ENCODE data around the gene CEMIP. TPM values are rescaled to one million over a fixed set of nuclear protein-coding genes. Genes with fewer than 3 reads are reported as not detected.
A peak's percentile ranks its signal among the peaks of the same experiment; 100 is the strongest.
"Not testable (repeated sequence)": the region's sequence is repeated elsewhere in the genome, so short reads cannot be mapped to it uniquely, and the experiment has no call there.

CEMIP gene
- total RNA-seq, 1 donor = 687 TPM

GRCh38 chr15:80761754-80762153, 17.4 kb upstream of the CEMIP start:
- no peak for DNase-seq (ENCODE audit: insufficient read length, low spot score, missing footprints)
- Histone ChIP-seq H3K36me3 (ENCODE audit: insufficient read depth, low read length) (no peaks in the 10 kb centered on the region), H3K9me3 (ENCODE audit: low read depth, low read length) (no peaks in the 10 kb centered on the region), H3K4me3 (ENCODE audit: insufficient read depth, low read length) (no peak overlapping the region), H4K20me1 (ENCODE audit: insufficient read depth, low read length) (no peaks in the 10 kb centered on the region), H3K4me2 (ENCODE audit: insufficient read depth, low read length) (no peak overlapping the region), H2AFZ (ENCODE audit: low read length) (no peak overlapping the region), H3K4me1 (ENCODE audit: insufficient read depth, low read length) (no peaks in the 10 kb centered on the region), H3K27me3 (ENCODE audit: insufficient read depth, low read length) (no peaks in the 10 kb centered on the region), H3K27ac (ENCODE audit: low read depth, low read length) (no peak overlapping the region), H3K79me2 (ENCODE audit: insufficient read depth, low read length) (no peaks in the 10 kb centered on the region)
- TF ChIP-seq CTCF (IDR thresholded peaks at IDR 0.05; ENCODE audit: extremely low read depth, low read depth, low read length) = no peak

- H4K20me1 ChIP-seq (ENCODE audit: insufficient read depth, low read length); H3K27me3 ChIP-seq (ENCODE audit: insufficient read depth, low read length); H3K4me3 ChIP-seq (ENCODE audit: insufficient read depth, low read length); H3K9me3 ChIP-seq (ENCODE audit: low read depth, low read length); H3K4me2 ChIP-seq (ENCODE audit: insufficient read depth, low read length); H2AFZ ChIP-seq (ENCODE audit: low read length); H3K36me3 ChIP-seq (ENCODE audit: insufficient read depth, low read length); H3K27ac ChIP-seq (ENCODE audit: low read depth, low read length); H3K79me2 ChIP-seq (ENCODE audit: insufficient read depth, low read length); DNase-seq (ENCODE audit: insufficient read length, low spot score, missing footprints); H3K4me1 ChIP-seq (ENCODE audit: insufficient read depth, low read length): not testable (repeated sequence)
Observed at GRCh38 chr15:80763235-80763634, 15.9 kb upstream of the CEMIP start.

GRCh38 chr15:80764535-80764934, 14.6 kb upstream of the CEMIP start:
- H3K4me1 ChIP-seq (ENCODE audit: insufficient read depth, low read length) = no peaks in the 10 kb centered on the region
- H3K27me3 ChIP-seq (ENCODE audit: insufficient read depth, low read length) = no peaks in the 10 kb centered on the region
- H3K36me3 ChIP-seq (ENCODE audit: insufficient read depth, low read length) = no peaks in the 10 kb centered on the region
- DNase-seq (ENCODE audit: insufficient read length, low spot score, missing footprints) = no peak
- H4K20me1 ChIP-seq (ENCODE audit: insufficient read depth, low read length) = no peaks in the 10 kb centered on the region
- no peaks in the 10 kb centered on the region for H3K79me2 ChIP-seq (ENCODE audit: insufficient read depth, low read length)
- no peak for TF ChIP-seq CTCF (IDR thresholded peaks at IDR 0.05; ENCODE audit: extremely low read depth, low read depth, low read length)
- H3K9me3 ChIP-seq (ENCODE audit: low read depth, low read length) = no peaks in the 10 kb centered on the region
- no peak overlapping the region for H3K4me2 ChIP-seq (ENCODE audit: insufficient read depth, low read length)
- H2AFZ ChIP-seq (ENCODE audit: low read length) = no peak overlapping the region
- H3K27ac ChIP-seq (ENCODE audit: low read depth, low read length) = no peak overlapping the region
- no peak overlapping the region for H3K4me3 ChIP-seq (ENCODE audit: insufficient read depth, low read length)

- H3K27ac ChIP-seq (ENCODE audit: low read depth, low read length) = no peak overlapping the region
- DNase-seq (ENCODE audit: insufficient read length, low spot score, missing footprints) = peak; percentile 35
- H3K79me2 ChIP-seq (ENCODE audit: insufficient read depth, low read length) = no peaks in the 10 kb centered on the region
- H3K4me2 ChIP-seq (ENCODE audit: insufficient read depth, low read length) = no peak overlapping the region
- H3K36me3 ChIP-seq (ENCODE audit: insufficient read depth, low read length) = no peaks in the 10 kb centered on the region
- H3K9me3 ChIP-seq (ENCODE audit: low read depth, low read length) = no peaks in the 10 kb centered on the region
- H4K20me1 ChIP-seq (ENCODE audit: insufficient read depth, low read length) = no peaks in the 10 kb centered on the region
- TF ChIP-seq CTCF (IDR thresholded peaks at IDR 0.05; ENCODE audit: extremely low read depth, low read depth, low read length) = no peak
- H3K4me3 ChIP-seq (ENCODE audit: insufficient read depth, low read length) = no peak overlapping the region
- H3K27me3 ChIP-seq (ENCODE audit: insufficient read depth, low read length) = no peaks in the 10 kb centered on the region
- H2AFZ ChIP-seq (ENCODE audit: low read length) = no peak overlapping the region
- H3K4me1 ChIP-seq (ENCODE audit: insufficient read depth, low read length) = no peaks in the 10 kb centered on the region
Observed at GRCh38 chr15:80766275-80766674, 12.9 kb upstream of the CEMIP start.
